Caco-2 (cell line): ENCODE data around the gene ORAI3. TPM values are rescaled to one million over a fixed set of nuclear protein-coding genes. Genes with fewer than 3 reads are reported as not detected.

Experiments
- BruUV-seq: library from RNA; stranded (reverse); fragments of 400-500 nt; replicated peaks from 2 replicates; lab custom pipeline; 2021; lab: Mats Ljungman, UMichigan
- CTCF ChIA-PET: fragments of 300-600 bp; sonication (Branson Sonifier 250); formaldehyde crosslinking; loops from one replicate; lab custom pipeline; 2022; ENCODE audit warnings: antibody characterized with exemption; lab: Charles Lee
- POLR2A ChIA-PET: fragments of 300-600 bp; sonication (Branson Sonifier 250); formaldehyde crosslinking; loops from one replicate; lab custom pipeline; 2022; ENCODE audit warnings: antibody characterized with exemption; lab: Charles Lee
- DNase-seq, 2 experiments: peaks; one replicate each; pipeline versions ENCODE4 v3.0.0 to v3.0.0-alpha.2; 2020 to 2022
- H3K27me3 ChIP-seq: replicated peaks from 2 replicates; pipeline ENCODE4 v1.6.0; 2011; ENCODE audit warnings: low read length; ENCODE audit not compliant: control insufficient read depth, insufficient read depth
- H3K36me3 ChIP-seq: 2 replicates; pipeline ENCODE4 v1.5.1; 2011; ENCODE audit warnings: low read length; ENCODE audit not compliant: control insufficient read depth, insufficient read depth
- H3K4me1 ChIP-seq: fragments of 250-450 bp; sonication (Bioruptor Pico); 2 replicates; pipeline ENCODE4 v1.5.1; 2020; ENCODE audit warnings: mild to moderate bottlenecking
- H3K4me3 ChIP-seq: 2 replicates; pipeline ENCODE4 v1.5.1; 2011; ENCODE audit warnings: low read depth, mild to moderate bottlenecking, control low read depth, low read length
- H3K9me3 ChIP-seq: fragments of 250-450 bp; sonication (Bioruptor Pico); 2 replicates; pipeline ENCODE4 v1.5.1; 2020; ENCODE audit warnings: mild to moderate bottlenecking, moderate library complexity
- H3K27ac Mint-ChIP-seq: one replicate; pipeline ENCODE4 v1.8.0; 2022; ENCODE audit warnings: mixed read lengths; ENCODE audit not compliant: unreplicated experiment
- H3K27me3 Mint-ChIP-seq: one replicate; pipeline ENCODE4 v1.8.0; 2022; ENCODE audit warnings: mixed read lengths; ENCODE audit not compliant: insufficient read depth, unreplicated experiment
- H3K36me3 Mint-ChIP-seq: one replicate; pipeline ENCODE4 v1.8.0; 2022; ENCODE audit warnings: mild to moderate bottlenecking, mixed read lengths; ENCODE audit not compliant: insufficient read depth, unreplicated experiment
- H3K4me1 Mint-ChIP-seq: one replicate; pipeline ENCODE4 v1.8.0; 2022; ENCODE audit warnings: low read depth, mixed read lengths; ENCODE audit not compliant: unreplicated experiment
- H3K4me3 Mint-ChIP-seq: one replicate; pipeline ENCODE4 v1.8.0; 2022; ENCODE audit warnings: mild to moderate bottlenecking, moderate library complexity, mixed read lengths; ENCODE audit not compliant: unreplicated experiment
- H3K9me3 Mint-ChIP-seq: one replicate; pipeline ENCODE4 v1.8.0; 2022; ENCODE audit warnings: mixed read lengths; ENCODE audit not compliant: unreplicated experiment
- intact Hi-C: fragments of 100-400 bp; cut with micrococcal nuclease; formaldehyde crosslinking; loops from one replicate; pipeline ENCODE4 v1.10.0; 2022; ENCODE audit not compliant: unreplicated experiment
- total RNA-seq: library from RNA; stranded (reverse); gene quantifications from 2 replicates; pipeline ENCODE4 v1.2.3, GENCODE V29; 2022
- TF ChIP-seq, protein P1 (sequence below), 2 experiments: fragments of 200-600 bp in 1 of 2; IDR thresholded peaks; 1 replicate in 1 of 2; 2 replicates in 1 of 2; pipeline versions ENCODE4 v1.5.1 to v1.8.0; 2011 to 2022; ENCODE audit warnings: antibody characterized with exemption in 1 of 2, control low read depth in 1 of 2, inconsistent platforms in 1 of 2, low read depth in 1 of 2, low read length in 1 of 2, mild to moderate bottlenecking in 1 of 2, moderate library complexity in 1 of 2; ENCODE audit not compliant: insufficient read depth in 1 of 2, severe bottlenecking in 1 of 2, unreplicated experiment in 1 of 2

Gene ORAI3
- total RNA-seq, 1 experiment from 2014 or later = 4.7 TPM

DNA sequence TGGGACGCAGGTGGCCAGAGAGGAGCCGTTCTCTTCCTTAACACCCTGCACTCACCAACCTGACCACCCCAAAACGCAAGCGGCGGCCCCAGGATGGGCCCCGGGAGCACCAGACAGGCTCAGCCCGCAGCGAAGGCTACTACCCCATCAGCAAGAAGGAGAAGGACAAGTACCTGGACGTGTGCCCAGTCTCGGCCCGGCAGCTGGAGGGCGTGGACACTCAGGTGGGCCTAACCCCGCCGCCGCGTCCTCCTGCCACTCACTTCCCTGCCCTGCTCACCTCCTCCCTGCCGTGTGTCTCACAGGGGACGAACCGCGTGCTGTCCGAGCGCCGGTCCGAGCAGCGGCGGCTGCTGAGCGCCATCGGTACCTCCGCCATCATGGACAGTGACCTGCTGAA lies 31.6 kb downstream of the ORAI3 start:
- H3K36me3 Mint-ChIP-seq = peaks cover 44% of the 10 kb centered on the region
- H3K36me3 ChIP-seq = no peaks in the 10 kb centered on the region; the same call in 1 of the 2 replicates

DNA sequence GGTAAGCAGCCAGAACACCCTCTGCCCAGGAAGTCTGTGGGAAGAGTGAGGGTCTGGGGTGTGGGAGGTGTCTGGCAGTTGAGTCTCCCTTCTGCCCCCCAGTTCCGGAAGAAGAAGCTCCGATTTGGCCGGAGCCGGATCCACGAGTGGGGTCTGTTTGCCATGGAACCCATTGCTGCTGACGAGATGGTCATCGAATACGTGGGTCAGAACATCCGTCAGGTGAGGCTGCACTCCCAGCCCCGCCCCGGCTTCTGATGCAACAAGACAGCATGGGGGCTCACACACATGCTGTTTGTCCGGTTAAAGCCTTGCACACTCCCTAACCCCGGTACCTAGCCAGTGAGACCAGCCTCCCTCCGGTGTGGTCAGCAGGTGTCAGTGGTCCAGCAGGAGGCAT lies 32.1 kb downstream of the ORAI3 start:
- H3K27me3 Mint-ChIP-seq = no peaks in the 10 kb centered on the region
- CTCF ChIA-PET = no interaction called here
- H3K27me3 ChIP-seq = no peaks in the 10 kb centered on the region
- no peaks in the 10 kb centered on the region for H3K9me3 Mint-ChIP-seq
- peaks cover 6% of the 10 kb centered on the region for H3K4me1 Mint-ChIP-seq
- POLR2A ChIA-PET = no interaction called here
- H3K4me3 Mint-ChIP-seq = no peak overlapping the region
- peaks cover 39% of the 10 kb centered on the region for H3K36me3 Mint-ChIP-seq
- H3K4me3 ChIP-seq = no peak overlapping the region
- H3K36me3 ChIP-seq = no peaks in the 10 kb centered on the region; the same call in 1 of the 2 replicates
- TF ChIP-seq, protein P1, sequence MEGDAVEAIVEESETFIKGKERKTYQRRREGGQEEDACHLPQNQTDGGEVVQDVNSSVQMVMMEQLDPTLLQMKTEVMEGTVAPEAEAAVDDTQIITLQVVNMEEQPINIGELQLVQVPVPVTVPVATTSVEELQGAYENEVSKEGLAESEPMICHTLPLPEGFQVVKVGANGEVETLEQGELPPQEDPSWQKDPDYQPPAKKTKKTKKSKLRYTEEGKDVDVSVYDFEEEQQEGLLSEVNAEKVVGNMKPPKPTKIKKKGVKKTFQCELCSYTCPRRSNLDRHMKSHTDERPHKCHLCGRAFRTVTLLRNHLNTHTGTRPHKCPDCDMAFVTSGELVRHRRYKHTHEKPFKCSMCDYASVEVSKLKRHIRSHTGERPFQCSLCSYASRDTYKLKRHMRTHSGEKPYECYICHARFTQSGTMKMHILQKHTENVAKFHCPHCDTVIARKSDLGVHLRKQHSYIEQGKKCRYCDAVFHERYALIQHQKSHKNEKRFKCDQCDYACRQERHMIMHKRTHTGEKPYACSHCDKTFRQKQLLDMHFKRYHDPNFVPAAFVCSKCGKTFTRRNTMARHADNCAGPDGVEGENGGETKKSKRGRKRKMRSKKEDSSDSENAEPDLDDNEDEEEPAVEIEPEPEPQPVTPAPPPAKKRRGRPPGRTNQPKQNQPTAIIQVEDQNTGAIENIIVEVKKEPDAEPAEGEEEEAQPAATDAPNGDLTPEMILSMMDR (IDR thresholded peaks at IDR 0.05; ENCODE audit: insufficient read depth in 1 of 2, low read depth in 1 of 2, low read length in 1 of 2, severe bottlenecking in 1 of 2, unreplicated experiment in 1 of 2) = no peak
- H3K9me3 ChIP-seq = no peaks in the 10 kb centered on the region
- H3K27ac Mint-ChIP-seq = no peak overlapping the region
- no TSS peak for BruUV-seq
- no peak for DNase-seq
- intact Hi-C loops = no loop called here
- H3K4me1 ChIP-seq = peaks cover 7% of the 10 kb centered on the region

More for the DNA sequence above, 31.6 kb downstream of the ORAI3 start:
- Histone ChIP-seq H3K27me3 (no peaks in the 10 kb centered on the region), H3K4me1 (peaks cover 6% of the 10 kb centered on the region), H3K9me3 (no peaks in the 10 kb centered on the region), H3K4me3 (no peak overlapping the region)
- no peak for DNase-seq
- Mint-ChIP-seq H3K4me1 (peaks cover 4% of the 10 kb centered on the region), H3K9me3 (no peaks in the 10 kb centered on the region), H3K4me3 (no peak overlapping the region), H3K27ac (no peak overlapping the region), H3K27me3 (no peaks in the 10 kb centered on the region)
- ChIA-PET POLR2A (no interaction called here), CTCF (no interaction called here)
- no TSS peak for BruUV-seq
- TF ChIP-seq, protein P1 (IDR thresholded peaks at IDR 0.05; ENCODE audit: insufficient read depth in 1 of 2, low read depth in 1 of 2, low read length in 1 of 2, severe bottlenecking in 1 of 2, unreplicated experiment in 1 of 2) = no peak
- intact Hi-C loops = no loop called here

DNA sequence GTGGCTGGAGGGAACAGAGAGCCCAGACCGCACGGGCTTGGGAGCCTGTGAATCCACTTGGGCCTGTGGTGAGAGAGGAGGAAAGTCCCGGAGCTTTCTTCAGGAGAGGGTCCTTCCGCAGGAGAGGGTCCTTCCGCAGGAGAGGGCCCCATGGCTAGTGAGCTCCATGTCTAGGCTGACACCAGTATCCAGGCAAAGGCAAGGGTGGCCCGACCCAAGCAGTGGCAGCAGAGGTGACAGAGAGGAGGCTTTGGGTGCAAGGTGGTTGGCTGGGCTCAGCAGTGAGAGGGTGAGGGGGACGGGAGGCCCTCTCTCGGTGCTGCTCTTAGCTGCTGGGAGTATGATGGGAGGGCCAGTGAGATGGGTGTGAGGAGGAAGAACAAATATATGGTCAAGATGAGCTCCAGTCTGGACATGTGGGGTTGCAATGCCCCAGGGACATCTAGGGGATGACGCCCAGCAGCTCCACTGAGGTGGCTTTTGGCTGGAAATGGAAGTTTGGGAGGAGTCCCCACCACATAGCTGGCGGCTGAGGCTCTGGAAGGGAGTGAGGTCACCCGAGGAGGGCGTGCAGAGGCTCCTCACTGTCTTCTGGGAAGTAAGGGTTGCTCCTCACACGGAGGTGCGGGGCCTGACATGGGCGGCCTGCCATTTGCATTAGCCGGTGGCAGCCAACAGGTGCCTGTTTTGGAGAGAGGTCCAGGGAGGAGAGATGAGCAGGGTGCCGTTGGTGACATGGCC lies 33.9 kb downstream of the ORAI3 start:
- CTCF ChIA-PET = interaction anchor here (1.1 kb wide), 1 partner anchor 160 kb away, joined by 4 read pairs; no protein-coding TSS in a partner anchor
- H3K4me3 Mint-ChIP-seq = no peak overlapping the region
- H3K36me3 Mint-ChIP-seq = peaks cover 23% of the 10 kb centered on the region
- TF ChIP-seq, protein P1 (IDR thresholded peaks at IDR 0.05; ENCODE audit: insufficient read depth in 1 of 2, low read depth in 1 of 2, low read length in 1 of 2, severe bottlenecking in 1 of 2, unreplicated experiment in 1 of 2) = no peak
- H3K4me1 Mint-ChIP-seq = peaks cover 6% of the 10 kb centered on the region
- Histone ChIP-seq H3K9me3 (no peaks in the 10 kb centered on the region), H3K4me1 (peaks cover 7% of the 10 kb centered on the region), H3K36me3 (no peaks in the 10 kb centered on the region), H3K27me3 (no peaks in the 10 kb centered on the region), H3K4me3 (no peak overlapping the region)
- no TSS peak for BruUV-seq
- POLR2A ChIA-PET = no interaction called here
- no peaks in the 10 kb centered on the region for H3K9me3 Mint-ChIP-seq
- no peak for DNase-seq
- intact Hi-C loops = no loop called here
- H3K27me3 Mint-ChIP-seq = no peaks in the 10 kb centered on the region
- peak overlapping the region; percentile 7 for H3K27ac Mint-ChIP-seq
